HUES6 (cell line): ENCODE data around the gene ACOT7.

Experiments
- H3K27ac ChIP-seq: 2 replicates; pipeline ENCODE4 v1.7.0; 2013; ENCODE audit warnings: low read depth, mild to moderate bottlenecking, low read length, inconsistent platforms
- H3K27me3 ChIP-seq: 2 replicates; pipeline ENCODE4 v1.6.1; 2013; ENCODE audit warnings: low read length; ENCODE audit not compliant: control insufficient read depth, insufficient read depth
- H3K36me3 ChIP-seq: 2 replicates; pipeline ENCODE4 v1.6.1; 2013; ENCODE audit warnings: low read length; ENCODE audit not compliant: control insufficient read depth, insufficient read depth
- H3K4me1 ChIP-seq: 2 replicates; pipeline ENCODE4 v1.6.1; 2013; ENCODE audit warnings: low read length; ENCODE audit not compliant: control insufficient read depth, insufficient read depth
- H3K4me3 ChIP-seq: 2 replicates; pipeline ENCODE4 v1.5.1; 2013; ENCODE audit warnings: low read depth, low read length
- H3K9ac ChIP-seq: one replicate; pipeline ENCODE4 v1.6.1; 2013; ENCODE audit warnings: mild to moderate bottlenecking, low read length
- H3K9me3 ChIP-seq: 2 replicates; pipeline ENCODE4 v1.6.1; 2013; ENCODE audit warnings: low read depth, low read length; ENCODE audit not compliant: control insufficient read depth, insufficient read depth

ACOT7 gene

DNA sequence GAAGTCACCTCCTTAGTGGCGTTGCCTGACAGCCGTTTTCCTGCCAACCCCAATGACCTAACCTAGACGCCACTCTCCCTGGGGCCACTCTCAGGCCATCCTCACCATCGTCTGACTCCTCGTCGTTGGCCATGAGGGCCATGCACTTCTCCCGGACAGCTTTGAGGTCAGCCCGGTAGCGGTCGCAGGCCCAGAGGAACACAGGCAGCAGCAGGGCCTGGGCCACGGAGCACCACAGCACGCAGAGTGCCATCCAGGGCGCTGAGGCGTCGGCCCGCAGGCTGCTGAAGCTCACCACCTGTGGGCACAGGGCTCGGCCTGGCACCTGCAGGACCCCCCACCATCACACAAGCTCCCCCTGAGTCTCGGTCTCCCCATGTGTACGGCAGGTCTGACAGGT, 142.3 kb downstream of the ACOT7 start:
- no peaks in the 10 kb centered on the region for H3K36me3 ChIP-seq
- peaks cover 9% of the 10 kb centered on the region for H3K4me1 ChIP-seq
- peaks cover 66% of the 10 kb centered on the region for H3K27me3 ChIP-seq

GRCh38 chr1:6249739-6250689, 143.6 kb downstream of the ACOT7 start:
- H3K4me1 ChIP-seq, result peaks cover 9% of the 10 kb centered on the region
- no peaks in the 10 kb centered on the region for H3K36me3 ChIP-seq
- no peak overlapping the region for H3K27ac ChIP-seq
- H3K27me3 ChIP-seq, result peaks cover 74% of the 10 kb centered on the region
- H3K9ac ChIP-seq, result no peak overlapping the region
- H3K4me3 ChIP-seq, result peak overlapping the region; percentile 24
- H3K9me3 ChIP-seq, result no peaks in the 10 kb centered on the region

More for the DNA sequence above, 142.3 kb downstream of the ACOT7 start:
- Histone ChIP-seq H3K9ac (no peak overlapping the region), H3K9me3 (no peaks in the 10 kb centered on the region), H3K27ac (no peak overlapping the region), H3K4me3 (no peak overlapping the region)

GRCh38 chr1:6248932-6249738, 144.4 kb downstream of the ACOT7 start:
- H3K27me3 ChIP-seq, result peaks cover 82% of the 10 kb centered on the region
- no peak overlapping the region for H3K27ac ChIP-seq
- no peak overlapping the region for H3K9ac ChIP-seq
- peak overlapping the region; percentile 47 for H3K4me3 ChIP-seq
- peaks cover 9% of the 10 kb centered on the region for H3K4me1 ChIP-seq
- H3K36me3 ChIP-seq, result no peaks in the 10 kb centered on the region
- no peaks in the 10 kb centered on the region for H3K9me3 ChIP-seq

DNA sequence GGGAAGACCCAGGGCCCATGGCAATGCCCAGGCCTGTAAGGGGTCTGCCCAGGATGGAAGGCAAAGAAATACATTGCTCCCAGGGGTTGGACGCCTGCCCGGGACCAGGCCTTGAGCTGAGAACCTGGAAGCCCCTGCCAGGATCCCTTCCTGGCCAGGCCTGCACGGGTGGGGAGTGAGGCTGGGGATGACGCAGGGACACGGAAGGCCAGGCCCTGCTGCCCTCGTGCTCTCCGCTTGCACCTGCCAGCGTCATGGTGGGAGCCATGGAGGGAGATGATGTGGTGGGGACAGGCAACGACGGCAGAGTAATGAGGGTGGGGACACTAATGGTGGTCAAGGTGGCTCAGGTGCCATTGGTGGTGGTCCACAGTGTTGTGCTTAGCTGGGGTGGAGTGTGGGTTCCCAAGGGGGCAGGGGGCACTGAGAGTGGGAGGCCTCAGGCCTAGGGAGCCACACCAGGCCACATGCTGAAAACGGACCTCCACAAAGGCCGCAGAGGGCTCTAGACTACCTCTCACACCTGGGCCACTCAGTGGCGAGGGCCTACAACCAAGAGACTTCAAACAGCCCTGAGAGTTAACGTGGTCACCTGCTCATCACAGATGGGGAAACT, 145.3 kb downstream of the ACOT7 start:
- Histone ChIP-seq H3K4me3 (no peak overlapping the region), H3K4me1 (peaks cover 13% of the 10 kb centered on the region), H3K27me3 (peaks cover 91% of the 10 kb centered on the region), H3K36me3 (no peaks in the 10 kb centered on the region), H3K9ac (no peak overlapping the region), H3K9me3 (no peaks in the 10 kb centered on the region), H3K27ac (no peak overlapping the region)

GRCh38 chr1:6247651-6248050, 145.9 kb downstream of the ACOT7 start:
- Histone ChIP-seq H3K27ac (no peak overlapping the region), H3K4me1 (peaks cover 19% of the 10 kb centered on the region), H3K36me3 (no peaks in the 10 kb centered on the region), H3K4me3 (no peak overlapping the region), H3K27me3 (peaks cover 93% of the 10 kb centered on the region), H3K9me3 (no peaks in the 10 kb centered on the region), H3K9ac (no peak overlapping the region)

GRCh38 chr1:6246497-6247467, 146.8 kb downstream of the ACOT7 start:
- no peaks in the 10 kb centered on the region for H3K9me3 ChIP-seq
- H3K36me3 ChIP-seq, result no peaks in the 10 kb centered on the region
- H3K4me3 ChIP-seq, result peak overlapping the region; percentile 71
- no peak overlapping the region for H3K27ac ChIP-seq
- H3K4me1 ChIP-seq, result peaks cover 20% of the 10 kb centered on the region
- H3K27me3 ChIP-seq, result peaks cover 90% of the 10 kb centered on the region
- H3K9ac ChIP-seq, result peak overlapping the region; percentile 35

- Histone ChIP-seq H3K27ac (no peak overlapping the region), H3K4me1 (peaks cover 27% of the 10 kb centered on the region), H3K27me3 (peaks cover 90% of the 10 kb centered on the region), H3K4me3 (peak overlapping the region; percentile 71), H3K9ac (peak overlapping the region; percentile 35), H3K36me3 (no peaks in the 10 kb centered on the region), H3K9me3 (no peaks in the 10 kb centered on the region)
Measured at GRCh38 chr1:6245869-6246496, 147.6 kb downstream of the ACOT7 start.

DNA sequence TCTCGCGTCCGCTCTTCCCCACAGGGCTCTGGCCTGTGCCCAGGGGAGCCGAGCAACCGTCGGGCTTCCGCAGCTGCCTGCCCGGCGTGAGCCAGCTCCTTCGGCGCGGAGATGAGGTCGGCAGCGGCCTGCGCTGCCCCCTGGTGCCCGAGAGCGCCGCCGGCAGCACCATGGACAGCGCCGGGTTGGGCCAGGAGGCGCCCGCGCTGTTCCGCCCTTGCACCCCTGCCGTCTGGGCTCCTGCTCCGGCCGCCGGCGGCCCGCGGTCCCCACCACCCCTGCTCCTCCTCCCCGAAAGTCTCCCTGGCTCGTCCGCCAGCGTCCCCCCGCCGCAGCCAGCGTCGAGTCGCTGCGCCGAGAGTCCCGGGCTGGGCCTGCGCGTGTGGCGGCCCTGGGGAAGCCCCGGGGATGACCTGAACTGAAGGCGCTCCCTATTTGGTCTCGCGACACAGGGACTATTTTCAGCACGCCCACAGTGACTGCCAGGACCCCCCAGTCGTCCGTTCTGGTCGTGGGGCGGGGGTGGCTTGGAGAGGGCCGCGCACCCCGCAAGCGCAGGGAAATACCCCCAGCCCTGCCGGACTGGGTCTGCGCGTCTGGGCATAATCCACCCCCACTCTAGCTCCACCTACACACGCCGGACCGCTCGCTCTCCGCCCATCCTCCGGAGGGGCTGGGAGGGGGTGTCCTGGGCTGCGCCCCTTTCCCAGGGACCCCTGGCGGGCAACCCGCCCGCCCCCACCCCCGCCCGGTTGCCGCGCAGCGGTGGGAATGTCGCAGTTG, 148.3 kb downstream of the ACOT7 start:
- peak overlapping the region; percentile 71 for H3K4me3 ChIP-seq
- no peaks in the 10 kb centered on the region for H3K36me3 ChIP-seq
- peak overlapping the region; percentile 43 for H3K9ac ChIP-seq
- H3K9me3 ChIP-seq, result no peaks in the 10 kb centered on the region
- H3K4me1 ChIP-seq, result peaks cover 34% of the 10 kb centered on the region
- peaks cover 90% of the 10 kb centered on the region for H3K27me3 ChIP-seq
- H3K27ac ChIP-seq, result no peak overlapping the region

DNA sequence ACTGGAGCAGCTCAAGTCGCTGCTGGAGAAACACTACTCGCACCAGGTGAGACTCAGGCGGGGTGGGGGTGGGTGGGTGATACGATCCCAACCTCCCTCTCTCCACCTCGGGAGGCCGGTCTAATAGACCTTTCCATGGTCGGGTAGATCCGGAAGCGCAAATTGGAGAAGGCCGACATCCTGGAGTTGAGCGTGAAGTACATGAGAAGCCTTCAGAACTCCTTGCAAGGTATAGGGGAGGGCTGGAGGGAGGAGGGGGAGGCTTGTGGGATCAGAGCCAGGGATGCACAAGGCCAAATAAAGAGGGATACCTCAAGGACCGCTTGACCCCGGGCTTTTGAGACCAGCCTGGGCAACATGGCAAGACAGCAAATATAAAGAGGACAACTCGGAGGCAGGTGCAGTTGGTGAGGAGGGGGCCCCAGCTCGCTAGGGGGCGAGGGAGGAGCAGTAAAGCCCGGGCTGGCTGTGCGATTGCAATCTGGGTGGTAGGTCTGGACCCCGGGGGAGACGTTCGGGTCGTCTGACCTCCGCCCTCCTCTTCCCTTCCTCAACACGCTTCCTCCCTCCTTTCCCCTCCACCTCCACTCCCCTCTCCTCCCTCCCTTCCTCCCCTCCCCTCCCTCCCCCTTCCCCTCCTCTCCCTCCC, 149.0 kb downstream of the ACOT7 start:
- H3K36me3 ChIP-seq, result no peaks in the 10 kb centered on the region
- H3K9ac ChIP-seq, result no peak overlapping the region
- H3K9me3 ChIP-seq, result no peaks in the 10 kb centered on the region
- H3K4me1 ChIP-seq, result peaks cover 39% of the 10 kb centered on the region
- H3K4me3 ChIP-seq, result peak overlapping the region; percentile 71
- H3K27me3 ChIP-seq, result peaks cover 87% of the 10 kb centered on the region
- H3K27ac ChIP-seq, result no peak overlapping the region
